Measurements from ENCODE around the gene HEPACAM2. TPM values are rescaled to one million over a fixed set of nuclear protein-coding genes. Genes with fewer than 3 reads are reported as not detected.

Gene HEPACAM2
- total and polyA plus RNA-seq, 2 donors (not counting 3 experiments of a cell fraction or from before 2014, with no cell fraction given), result not detected

- DNase-seq (ENCODE audit: low read depth, low spot score) (no peak), FAIRE-seq (no peak)
- ChIA-PET CTCF (interaction anchor here (0.5 to 0.7 kb wide), 2 partner anchors 9 to 49 kb away, joined by 3 to 4 read pairs; no protein-coding TSS in a partner anchor), POLR2A (no interaction called here)
- Histone ChIP-seq H3K9me1 (replicated peaks; ENCODE audit: control insufficient read depth, extremely low read depth, insufficient read depth, low read length) (no peaks in the 10 kb centered on the region), H4K20me1 (replicated peaks; ENCODE audit: control insufficient read depth, extremely low read depth, insufficient read depth, low read length) (no peaks in the 10 kb centered on the region), H3K79me2 (ENCODE audit: control insufficient read depth, insufficient read depth, low read length) (no peaks in the 10 kb centered on the region), H3K4me1 (ENCODE audit: control insufficient read depth, extremely low read depth, insufficient read depth, low read length) (no peaks in the 10 kb centered on the region), H3K27me3 (ENCODE audit: control insufficient read depth in 2 of 2, insufficient read depth in 2 of 2, low read length in 2 of 2) (peaks cover 3 to 5% of the 10 kb centered on the region in 2 experiments), H2AFZ (ENCODE audit: low read depth, low read length) (no peak overlapping the region), H3K36me3 (ENCODE audit: control insufficient read depth in 2 of 2, extremely low read depth in 1 of 2, insufficient read depth in 2 of 2, low read length in 2 of 2) (no peaks in the 10 kb centered on the region), H3K27ac (ENCODE audit: insufficient read depth, low read depth, low read length) (no peak overlapping the region), H3K4me2 (ENCODE audit: insufficient read depth, low read length) (no peak overlapping the region), H3K9ac (replicated peaks; ENCODE audit: extremely low read depth, insufficient read depth, low read length) (no peak overlapping the region), H3K9me3 (replicated peaks; ENCODE audit: control insufficient read depth, insufficient read depth, low read length) (no peaks in the 10 kb centered on the region), H3K4me3 (replicated peaks in 1 of 3; ENCODE audit: insufficient read depth in 1 of 3, low read depth in 1 of 3, low read length in 3 of 3) (no peak overlapping the region)
- dilution Hi-C loops (cut with MboI; ENCODE audit: extremely low pct_ligation_motif_present, low sequenced_read_pairs) (no loop called here), intact Hi-C loops (cut with micrococcal nuclease) (no loop called here)
- TF ChIP-seq JUN (IDR thresholded peaks at IDR 0.05; ENCODE audit: borderline replicate concordance, insufficient read depth, insufficient read length, low read depth), result no peak
- no peak for TF ChIP-seq MAX (IDR thresholded peaks at IDR 0.05; ENCODE audit: insufficient read depth, insufficient read length)
- TF ChIP-seq MYC (IDR thresholded peaks at IDR 0.05; ENCODE audit: low read depth, low read length), result no peak
- TF ChIP-seq CTCF (IDR thresholded peaks at IDR 0.05; ENCODE audit: extremely low read depth in 1 of 2, insufficient read depth in 1 of 2, low read depth in 1 of 2, low read length in 2 of 2), result no peak
- TF ChIP-seq POLR2AphosphoS5 (IDR thresholded peaks at IDR 0.05; ENCODE audit: insufficient read depth, low read depth, low read length), result no peak
- no peak for TF ChIP-seq POLR2A (IDR thresholded peaks at IDR 0.05; ENCODE audit: low read depth, low read length)
- BruUV-seq (replicated peaks), result no TSS peak
Measured at GRCh38 chr7:93171606-93172226, 54.6 kb downstream of the HEPACAM2 start.

Data from endothelial cell of umbilical vein (primary cell).